ENCODE results near the gene PLXDC1.
A peak's percentile ranks its signal among the peaks of the same experiment; 100 is the strongest.

Gene PLXDC1

DNA sequence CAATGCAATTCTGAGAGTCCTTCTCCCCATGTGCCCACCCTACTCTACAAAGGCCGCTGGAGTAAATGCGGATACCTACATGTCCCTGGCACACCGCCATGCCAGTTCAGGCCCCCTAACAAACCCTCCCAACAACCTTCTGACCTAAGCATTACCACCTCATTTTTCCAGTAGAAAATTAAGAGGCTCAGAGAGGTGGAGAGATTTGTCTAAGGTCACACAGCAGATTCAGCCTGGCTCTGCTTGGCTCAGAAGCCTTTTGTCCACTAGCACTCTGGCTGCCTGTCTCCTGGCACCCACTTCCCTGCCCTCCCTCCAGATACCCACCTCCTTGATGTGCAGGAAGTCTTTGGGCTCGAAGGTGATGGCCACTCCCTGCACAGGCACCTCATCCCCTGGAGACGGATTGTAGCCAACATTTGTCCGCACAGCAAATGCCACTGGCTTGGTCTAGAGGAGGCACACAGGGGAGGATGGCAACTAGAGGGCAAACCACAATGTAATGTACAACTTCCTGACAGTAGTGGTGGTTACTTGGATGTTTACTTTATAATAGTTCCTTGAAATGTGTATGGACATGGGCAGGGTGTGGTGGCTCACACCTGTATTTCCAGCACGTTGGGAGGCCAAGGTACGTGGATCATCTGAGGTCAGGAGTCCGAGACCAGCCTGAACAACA, 35.9 kb upstream of the PLXDC1 start:
- TF ChIP-seq ZNF626 (tag by site-specific recombination; IDR thresholded peaks at IDR 0.05) (no peak), ZNF292 (tag by site-specific recombination; IDR thresholded peaks at IDR 0.05; ENCODE audit: borderline replicate concordance, low read depth) (no peak), ZNF768 (tag by site-specific recombination; IDR thresholded peaks at IDR 0.05) (peak; percentile 56; the same call in 1 of the 2 replicates), ZNF830 (tag by site-specific recombination; IDR thresholded peaks at IDR 0.05; ENCODE audit: low read depth) (no peak)
- Histone ChIP-seq H3K4me1 (ENCODE audit: control insufficient read depth, insufficient read depth, low read length) (no peaks in the 10 kb centered on the region), H3K36me3 (ENCODE audit: control insufficient read depth in 2 of 2, insufficient read depth in 1 of 2, low read length in 2 of 2) (peaks cover 55 to 79% of the 10 kb centered on the region in 2 experiments), H3K4me3 (ENCODE audit: low read depth, low read length) (no peak overlapping the region), H3K9me3 (ENCODE audit: control insufficient read depth, insufficient read depth, low read depth, low read length) (no peaks in the 10 kb centered on the region), H3K27ac (ENCODE audit: extremely low read depth, low read depth, low read length) (no peak overlapping the region)
- ChIA-PET CTCF (interaction anchor here (0.6 to 1.8 kb wide), 4 partner anchors 11 to 63 kb away, joined by 3 to 11 read pairs (median 4); no protein-coding TSS in a partner anchor), POLR2A (interaction anchor here (1.7 kb wide), 1 partner anchor 13 kb away, joined by 8 read pairs; the partner anchor contains the start of gene RPL19)

DNA sequence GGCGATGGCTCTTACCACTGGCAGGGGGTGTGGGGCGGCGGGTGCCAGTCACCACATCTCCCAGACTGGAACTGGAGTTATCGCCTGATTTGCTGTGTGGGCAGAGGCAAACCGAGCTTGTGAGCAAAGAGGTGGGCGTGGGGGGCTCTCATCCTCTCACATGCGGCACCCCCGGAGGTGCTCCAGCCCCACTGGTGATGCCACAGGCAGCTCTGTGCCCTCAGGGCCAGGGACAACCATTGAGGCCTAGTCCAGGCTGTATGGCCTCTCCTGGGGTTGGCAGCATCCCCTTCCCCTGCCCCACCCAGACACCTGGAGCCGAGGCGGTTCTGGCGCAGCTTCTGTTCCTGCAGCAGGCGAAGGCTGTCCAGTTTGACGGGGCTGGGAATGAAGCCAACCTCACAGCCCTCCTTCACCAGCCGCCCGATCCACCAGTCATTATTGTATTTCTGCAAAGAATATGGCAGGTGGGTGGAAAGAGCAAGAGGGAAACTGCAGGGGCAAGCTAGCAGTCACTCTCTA, 35.1 kb upstream of the PLXDC1 start:
- Histone ChIP-seq H3K36me3 (ENCODE audit: control insufficient read depth in 2 of 2, insufficient read depth in 1 of 2, low read length in 2 of 2) (peaks cover 54 to 77% of the 10 kb centered on the region in 2 experiments), H3K27ac (ENCODE audit: extremely low read depth, low read depth, low read length) (no peak overlapping the region), H3K4me1 (ENCODE audit: control insufficient read depth, insufficient read depth, low read length) (no peaks in the 10 kb centered on the region), H3K4me3 (ENCODE audit: low read depth, low read length) (no peak overlapping the region), H3K9me3 (ENCODE audit: control insufficient read depth, insufficient read depth, low read depth, low read length) (no peaks in the 10 kb centered on the region)
- POLR2A ChIA-PET, result interaction anchor here (1.7 kb wide), 1 partner anchor 13 kb away, joined by 8 read pairs; the partner anchor contains the start of gene RPL19
- TF ChIP-seq ZNF133 (tag by site-specific recombination; IDR thresholded peaks at IDR 0.05) (no peak), ZNF302 (tag by site-specific recombination; IDR thresholded peaks at IDR 0.05; ENCODE audit: low read depth) (no peak), EGR2 (tag by site-specific recombination; IDR thresholded peaks at IDR 0.05; ENCODE audit: low read depth) (peak; percentile 38; the same call in 1 of the 2 replicates), MZF1 (tag by site-specific recombination; IDR thresholded peaks at IDR 0.05; ENCODE audit: borderline replicate concordance) (no peak), ZNF10 (tag by site-specific recombination; IDR thresholded peaks at IDR 0.05) (peak; percentile 26; the same call in 1 of the 2 replicates), ZNF350 (tag by site-specific recombination; IDR thresholded peaks at IDR 0.05) (no peak), ZFHX2 (tag by site-specific recombination; conservative IDR thresholded peaks at IDR 0.05) (peak; percentile 33), ZNF221 (tag by site-specific recombination; IDR thresholded peaks at IDR 0.05; ENCODE audit: borderline replicate concordance) (no peak)
- TF ChIP-seq, protein P1, sequence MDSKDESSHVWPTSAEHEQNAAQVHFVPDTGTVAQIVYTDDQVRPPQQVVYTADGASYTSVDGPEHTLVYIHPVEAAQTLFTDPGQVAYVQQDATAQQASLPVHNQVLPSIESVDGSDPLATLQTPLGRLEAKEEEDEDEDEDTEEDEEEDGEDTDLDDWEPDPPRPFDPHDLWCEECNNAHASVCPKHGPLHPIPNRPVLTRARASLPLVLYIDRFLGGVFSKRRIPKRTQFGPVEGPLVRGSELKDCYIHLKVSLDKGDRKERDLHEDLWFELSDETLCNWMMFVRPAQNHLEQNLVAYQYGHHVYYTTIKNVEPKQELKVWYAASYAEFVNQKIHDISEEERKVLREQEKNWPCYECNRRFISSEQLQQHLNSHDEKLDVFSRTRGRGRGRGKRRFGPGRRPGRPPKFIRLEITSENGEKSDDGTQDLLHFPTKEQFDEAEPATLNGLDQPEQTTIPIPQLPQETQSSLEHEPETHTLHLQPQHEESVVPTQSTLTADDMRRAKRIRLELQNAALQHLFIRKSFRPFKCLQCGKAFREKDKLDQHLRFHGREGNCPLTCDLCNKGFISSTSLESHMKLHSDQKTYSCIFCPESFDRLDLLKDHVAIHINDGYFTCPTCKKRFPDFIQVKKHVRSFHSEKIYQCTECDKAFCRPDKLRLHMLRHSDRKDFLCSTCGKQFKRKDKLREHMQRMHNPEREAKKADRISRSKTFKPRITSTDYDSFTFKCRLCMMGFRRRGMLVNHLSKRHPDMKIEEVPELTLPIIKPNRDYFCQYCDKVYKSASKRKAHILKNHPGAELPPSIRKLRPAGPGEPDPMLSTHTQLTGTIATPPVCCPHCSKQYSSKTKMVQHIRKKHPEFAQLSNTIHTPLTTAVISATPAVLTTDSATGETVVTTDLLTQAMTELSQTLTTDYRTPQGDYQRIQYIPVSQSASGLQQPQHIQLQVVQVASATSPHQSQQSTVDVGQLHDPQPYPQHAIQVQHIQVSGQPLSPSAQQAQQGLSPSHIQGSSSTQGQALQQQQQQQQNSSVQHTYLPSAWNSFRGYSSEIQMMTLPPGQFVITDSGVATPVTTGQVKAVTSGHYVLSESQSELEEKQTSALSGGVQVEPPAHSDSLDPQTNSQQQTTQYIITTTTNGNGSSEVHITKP (tag by site-specific recombination; IDR thresholded peaks at IDR 0.05), result 0 out of 2 replicates have a peak, but pooled peaks have one; percentile 1
- CTCF ChIA-PET, result interaction anchor here (0.6 to 1.8 kb wide), 5 partner anchors 10 to 45 kb away, joined by 3 to 11 read pairs (median 4); no protein-coding TSS in a partner anchor

DNA sequence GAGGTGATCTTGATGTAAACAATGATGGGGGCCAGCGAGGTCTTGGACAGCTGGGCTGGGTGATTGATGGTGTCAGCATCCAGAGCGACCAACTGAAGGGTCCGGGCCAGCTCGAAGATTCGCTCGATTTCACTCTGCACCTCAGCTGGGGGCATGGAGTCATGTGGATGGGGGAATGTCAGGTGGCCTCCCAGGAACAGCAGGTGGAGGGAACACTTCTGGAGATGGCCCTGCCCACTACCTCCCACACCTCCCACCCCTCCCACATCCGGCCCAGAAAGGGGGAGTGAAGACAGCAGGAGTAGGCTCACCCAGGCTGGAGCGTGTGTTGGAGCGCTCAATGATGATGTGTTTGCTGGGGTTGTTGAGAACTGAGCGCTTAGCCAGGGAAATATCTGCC, 32.3 kb upstream of the PLXDC1 start:
- Histone ChIP-seq H3K36me3 (ENCODE audit: control insufficient read depth in 2 of 2, insufficient read depth in 1 of 2, low read length in 2 of 2) (peaks cover 57 to 73% of the 10 kb centered on the region in 2 experiments), H3K4me3 (ENCODE audit: low read depth, low read length) (no peak overlapping the region), H3K9me3 (ENCODE audit: control insufficient read depth, insufficient read depth, low read depth, low read length) (no peaks in the 10 kb centered on the region), H3K4me1 (ENCODE audit: control insufficient read depth, insufficient read depth, low read length) (0 out of 2 replicates have a peak, but pooled peaks cover 2% of the 10 kb centered on the region), H3K27ac (ENCODE audit: extremely low read depth, low read depth, low read length) (no peak overlapping the region)
- ChIA-PET CTCF (interaction anchor here (1.1 to 2.9 kb wide), 5 partner anchors 9 to 60 kb away, joined by 3 to 23 read pairs (median 4); no protein-coding TSS in a partner anchor), POLR2A (interaction anchor here (0.7 to 1.3 kb wide), 2 partner anchors 9 to 16 kb away, joined by 3 read pairs; partner anchors contain the start of gene RPL19)
- TF ChIP-seq ZNF792 (tag by site-specific recombination; IDR thresholded peaks at IDR 0.05) (no peak), ZNF785 (tag by site-specific recombination; IDR thresholded peaks at IDR 0.05) (no peak), ZNF600 (tag by site-specific recombination; IDR thresholded peaks at IDR 0.05) (peak; percentile 35; the same call in 1 of the 2 replicates), ZFP3 (tag by site-specific recombination; IDR thresholded peaks at IDR 0.05; ENCODE audit: low read depth) (no peak), KLF8 (tag by site-specific recombination; IDR thresholded peaks at IDR 0.05) (no peak), ZNF10 (tag by site-specific recombination; IDR thresholded peaks at IDR 0.05) (no peak), ZNF560 (tag by site-specific recombination; IDR thresholded peaks at IDR 0.05; ENCODE audit: borderline replicate concordance) (no peak), ZNF140 (tag by site-specific recombination; IDR thresholded peaks at IDR 0.05) (no peak), EGR2 (tag by site-specific recombination; IDR thresholded peaks at IDR 0.05; ENCODE audit: low read depth) (peak; percentile 77), ZFHX2 (tag by site-specific recombination; conservative IDR thresholded peaks at IDR 0.05) (peak; percentile 72)
- TF ChIP-seq, protein P2, sequence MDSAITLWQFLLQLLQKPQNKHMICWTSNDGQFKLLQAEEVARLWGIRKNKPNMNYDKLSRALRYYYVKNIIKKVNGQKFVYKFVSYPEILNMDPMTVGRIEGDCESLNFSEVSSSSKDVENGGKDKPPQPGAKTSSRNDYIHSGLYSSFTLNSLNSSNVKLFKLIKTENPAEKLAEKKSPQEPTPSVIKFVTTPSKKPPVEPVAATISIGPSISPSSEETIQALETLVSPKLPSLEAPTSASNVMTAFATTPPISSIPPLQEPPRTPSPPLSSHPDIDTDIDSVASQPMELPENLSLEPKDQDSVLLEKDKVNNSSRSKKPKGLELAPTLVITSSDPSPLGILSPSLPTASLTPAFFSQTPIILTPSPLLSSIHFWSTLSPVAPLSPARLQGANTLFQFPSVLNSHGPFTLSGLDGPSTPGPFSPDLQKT (IDR thresholded peaks at IDR 0.05; ENCODE audit: borderline replicate concordance, low read depth, low read length), result no peak
- TF ChIP-seq, protein P3, sequence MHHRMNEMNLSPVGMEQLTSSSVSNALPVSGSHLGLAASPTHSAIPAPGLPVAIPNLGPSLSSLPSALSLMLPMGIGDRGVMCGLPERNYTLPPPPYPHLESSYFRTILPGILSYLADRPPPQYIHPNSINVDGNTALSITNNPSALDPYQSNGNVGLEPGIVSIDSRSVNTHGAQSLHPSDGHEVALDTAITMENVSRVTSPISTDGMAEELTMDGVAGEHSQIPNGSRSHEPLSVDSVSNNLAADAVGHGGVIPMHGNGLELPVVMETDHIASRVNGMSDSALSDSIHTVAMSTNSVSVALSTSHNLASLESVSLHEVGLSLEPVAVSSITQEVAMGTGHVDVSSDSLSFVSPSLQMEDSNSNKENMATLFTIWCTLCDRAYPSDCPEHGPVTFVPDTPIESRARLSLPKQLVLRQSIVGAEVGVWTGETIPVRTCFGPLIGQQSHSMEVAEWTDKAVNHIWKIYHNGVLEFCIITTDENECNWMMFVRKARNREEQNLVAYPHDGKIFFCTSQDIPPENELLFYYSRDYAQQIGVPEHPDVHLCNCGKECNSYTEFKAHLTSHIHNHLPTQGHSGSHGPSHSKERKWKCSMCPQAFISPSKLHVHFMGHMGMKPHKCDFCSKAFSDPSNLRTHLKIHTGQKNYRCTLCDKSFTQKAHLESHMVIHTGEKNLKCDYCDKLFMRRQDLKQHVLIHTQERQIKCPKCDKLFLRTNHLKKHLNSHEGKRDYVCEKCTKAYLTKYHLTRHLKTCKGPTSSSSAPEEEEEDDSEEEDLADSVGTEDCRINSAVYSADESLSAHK (tag by site-specific recombination; IDR thresholded peaks at IDR 0.05), result no peak
